GM21447 (cell line): ENCODE measurements around the gene AFF3.

Experiments
- ATAC-seq: cut with Tn5 transposase; IDR thresholded peaks from one replicate; pipeline ENCODE4 v1.9.1; 2021; ENCODE audit not compliant: unreplicated experiment

AFF3 gene

GRCh38 chr2:100151310-100151709 is 8.9 kb upstream of the AFF3 start:
- ATAC-seq = no peak

- no peak for ATAC-seq
Measured at GRCh38 chr2:100148883-100149282, 6.5 kb upstream of the AFF3 start.

- ATAC-seq = no peak
Measured at GRCh38 chr2:100146657-100146960, 4.2 kb upstream of the AFF3 start.

- ATAC-seq = no peak
Measured at GRCh38 chr2:100145893-100146656, 3.7 kb upstream of the AFF3 start.

- ATAC-seq = no peak
Measured at GRCh38 chr2:100143286-100143685, 896 bp upstream of the AFF3 start.

- no peak for ATAC-seq
Measured at GRCh38 chr2:100141906-100142305, 484 bp downstream of the AFF3 start.

- ATAC-seq = no peak
Measured at GRCh38 chr2:100140582-100140981, 1.8 kb downstream of the AFF3 start.

- no peak for ATAC-seq
Measured at GRCh38 chr2:100137866-100138570, 4.4 kb downstream of the AFF3 start.

GRCh38 chr2:100137318-100137717 is 5.1 kb downstream of the AFF3 start:
- ATAC-seq = no peak

- no peak for ATAC-seq
Measured at GRCh38 chr2:100136310-100136709, 6.1 kb downstream of the AFF3 start.

GRCh38 chr2:100135415-100135814 is 7.0 kb downstream of the AFF3 start:
- ATAC-seq = no peak

GRCh38 chr2:100130595-100131391 is 11.6 kb downstream of the AFF3 start:
- no peak for ATAC-seq

- no peak for ATAC-seq
Measured at GRCh38 chr2:100126897-100127401, 15.4 kb downstream of the AFF3 start.

GRCh38 chr2:100126201-100126600 is 16.2 kb downstream of the AFF3 start:
- no peak for ATAC-seq

- ATAC-seq = no peak
Measured at GRCh38 chr2:100125626-100126025, 16.8 kb downstream of the AFF3 start.

GRCh38 chr2:100124761-100125160 is 17.6 kb downstream of the AFF3 start:
- ATAC-seq = no peak

- ATAC-seq = no peak
Measured at GRCh38 chr2:100121124-100121718, 21.2 kb downstream of the AFF3 start.

- ATAC-seq = no peak
Measured at GRCh38 chr2:100119235-100119634, 23.2 kb downstream of the AFF3 start.

- ATAC-seq = peak; percentile 65
Measured at GRCh38 chr2:100113990-100114433, 28.4 kb downstream of the AFF3 start.

- no peak for ATAC-seq
Measured at GRCh38 chr2:100110614-100111000, 31.8 kb downstream of the AFF3 start.

- no peak for ATAC-seq
Measured at GRCh38 chr2:100109986-100110613, 32.3 kb downstream of the AFF3 start.
